ENCODE results near the gene PRIMA1.

Gene PRIMA1

GRCh38 chr14:93741556-93742230 is 46.6 kb downstream of the PRIMA1 start:
- no peak for DNase-seq
- in situ Hi-C loops (cut with HindIII; ENCODE audit: low pct_ligation_motif_present, low pct_unique_long_range_greater_than_20kb, low sequenced_read_pairs) = no loop called here

GRCh38 chr14:93737634-93738033 is 50.7 kb downstream of the PRIMA1 start:
- in situ Hi-C loops (cut with HindIII; ENCODE audit: low pct_ligation_motif_present, low pct_unique_long_range_greater_than_20kb, low sequenced_read_pairs) = no loop called here
- no peak for DNase-seq

GRCh38 chr14:93736378-93737014 is 51.8 kb downstream of the PRIMA1 start:
- DNase-seq = no peak
- in situ Hi-C loops (cut with HindIII; ENCODE audit: low pct_ligation_motif_present, low pct_unique_long_range_greater_than_20kb, low sequenced_read_pairs) = no loop called here

DNA sequence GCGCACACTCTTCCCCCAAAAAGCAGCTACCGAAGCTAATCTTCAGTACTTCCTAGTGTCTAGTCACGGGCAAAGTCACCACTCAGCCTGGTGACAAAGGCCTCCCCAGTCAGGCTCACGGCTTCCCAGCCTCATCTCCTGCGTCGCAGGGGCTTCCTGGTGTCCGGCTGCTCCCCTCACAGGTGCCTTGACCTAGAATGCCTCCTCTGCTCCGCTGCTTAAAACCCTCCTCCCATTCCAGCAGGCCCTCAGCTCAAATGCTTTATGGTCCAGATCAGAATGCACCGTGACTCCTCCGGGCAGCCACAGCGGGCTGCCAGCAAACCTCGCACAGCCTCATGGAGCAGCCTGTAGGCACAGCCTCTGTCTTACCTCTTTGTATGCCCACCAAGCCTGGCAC is 53.1 kb downstream of the PRIMA1 start:
- no peak for DNase-seq
- in situ Hi-C loops (cut with HindIII; ENCODE audit: low pct_ligation_motif_present, low pct_unique_long_range_greater_than_20kb, low sequenced_read_pairs) = no loop called here

GRCh38 chr14:93734086-93734822 is 54.0 kb downstream of the PRIMA1 start:
- no peak for DNase-seq
- in situ Hi-C loops (cut with HindIII; ENCODE audit: low pct_ligation_motif_present, low pct_unique_long_range_greater_than_20kb, low sequenced_read_pairs) = no loop called here

DNA sequence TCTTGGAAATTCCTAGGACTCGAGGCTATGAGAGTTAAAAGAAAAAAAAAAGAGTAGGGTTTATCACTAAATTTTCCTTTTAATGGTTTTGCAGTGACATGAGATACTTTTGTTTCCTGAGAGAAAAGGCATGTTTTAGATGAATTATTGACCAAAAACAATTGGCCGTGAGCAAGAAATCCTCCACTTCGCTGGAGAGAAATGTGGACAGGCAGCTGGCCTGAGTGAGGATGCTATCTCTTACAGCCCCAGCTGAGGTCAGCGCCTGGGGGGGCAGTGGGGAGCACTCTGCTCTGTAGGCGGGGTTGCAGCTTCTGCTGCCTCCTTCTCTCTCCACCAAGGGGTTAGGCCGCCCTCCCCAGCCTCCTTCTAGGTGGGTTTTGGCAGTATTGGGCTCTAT is 54.7 kb downstream of the PRIMA1 start:
- no peak for DNase-seq
- in situ Hi-C loops (cut with HindIII; ENCODE audit: low pct_ligation_motif_present, low pct_unique_long_range_greater_than_20kb, low sequenced_read_pairs) = no loop called here

- no peak for DNase-seq
- in situ Hi-C loops (cut with HindIII; ENCODE audit: low pct_ligation_motif_present, low pct_unique_long_range_greater_than_20kb, low sequenced_read_pairs) = no loop called here
Measured at GRCh38 chr14:93733231-93733630, 55.1 kb downstream of the PRIMA1 start.

DNA sequence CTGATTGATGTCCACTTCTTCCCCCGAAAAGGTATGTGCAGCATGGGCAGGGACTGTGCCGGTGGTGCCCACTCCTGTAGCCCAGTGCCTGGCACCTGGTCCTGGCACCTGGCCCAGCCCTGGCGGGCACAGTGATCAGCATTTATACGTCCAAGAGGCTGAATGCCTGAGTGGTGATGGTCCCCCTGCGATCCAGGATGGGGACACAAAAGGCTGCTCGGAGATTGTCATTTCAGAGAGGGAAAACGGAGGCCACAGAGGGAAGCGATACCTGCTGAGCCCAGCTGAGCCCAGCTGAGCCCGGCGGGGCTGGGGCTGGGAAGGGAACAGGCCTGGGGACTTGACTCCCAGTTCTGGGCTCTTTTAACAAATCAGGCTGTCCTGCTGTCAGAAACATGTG is 55.8 kb downstream of the PRIMA1 start:
- in situ Hi-C loops (cut with HindIII; ENCODE audit: low pct_ligation_motif_present, low pct_unique_long_range_greater_than_20kb, low sequenced_read_pairs) = no loop called here
- no peak for DNase-seq

DNA sequence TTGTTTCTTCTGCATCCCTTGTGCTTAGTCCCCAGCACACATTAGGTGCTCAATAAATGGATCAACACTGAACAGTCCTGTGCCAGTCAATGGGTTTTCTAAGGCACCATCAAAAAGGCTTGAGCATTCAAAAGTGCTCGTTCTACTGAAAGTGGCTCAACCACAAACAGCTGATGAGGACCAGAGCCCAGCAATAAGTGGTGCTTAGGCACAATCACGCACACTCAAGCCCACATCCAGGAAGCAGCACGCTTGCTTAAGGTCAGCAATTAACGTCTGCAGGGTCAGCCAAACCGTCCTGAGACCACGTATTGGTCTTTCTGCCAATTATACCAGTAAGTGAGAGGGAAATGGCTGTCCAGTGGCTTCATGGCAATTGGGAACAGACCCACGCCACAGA is 56.5 kb downstream of the PRIMA1 start:
- DNase-seq = no peak
- in situ Hi-C loops (cut with HindIII; ENCODE audit: low pct_ligation_motif_present, low pct_unique_long_range_greater_than_20kb, low sequenced_read_pairs) = no loop called here

GRCh38 chr14:93729993-93730392 is 58.3 kb downstream of the PRIMA1 start:
- in situ Hi-C loops (cut with HindIII; ENCODE audit: low pct_ligation_motif_present, low pct_unique_long_range_greater_than_20kb, low sequenced_read_pairs) = no loop called here
- no peak for DNase-seq

DNA sequence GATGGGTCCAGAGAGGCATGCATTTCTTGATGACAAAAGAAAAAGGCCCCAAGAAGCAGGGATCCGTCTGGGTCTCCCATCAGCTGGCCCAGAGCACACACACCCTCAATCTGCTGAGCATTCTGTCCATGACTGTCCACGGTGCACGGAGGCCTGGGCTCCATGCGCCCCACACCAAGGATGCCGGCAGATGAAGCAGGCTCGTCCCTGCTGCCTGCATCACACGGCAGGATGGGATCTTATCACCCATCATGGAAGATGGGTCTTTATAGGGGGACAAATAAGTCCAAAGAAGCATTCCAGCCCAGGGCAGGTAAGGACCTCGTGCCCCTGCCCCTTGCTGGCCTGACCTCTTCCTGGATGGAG is 59.7 kb downstream of the PRIMA1 start:
- no peak for DNase-seq
- in situ Hi-C loops (cut with HindIII; ENCODE audit: low pct_ligation_motif_present, low pct_unique_long_range_greater_than_20kb, low sequenced_read_pairs) = no loop called here

GRCh38 chr14:93727917-93728650 is 60.2 kb downstream of the PRIMA1 start:
- DNase-seq = no peak
- in situ Hi-C loops (cut with HindIII; ENCODE audit: low pct_ligation_motif_present, low pct_unique_long_range_greater_than_20kb, low sequenced_read_pairs) = no loop called here

- DNase-seq = no peak
- in situ Hi-C loops (cut with HindIII; ENCODE audit: low pct_ligation_motif_present, low pct_unique_long_range_greater_than_20kb, low sequenced_read_pairs) = no loop called here
Measured at GRCh38 chr14:93727039-93727740, 61.1 kb downstream of the PRIMA1 start.

- in situ Hi-C loops (cut with HindIII; ENCODE audit: low pct_ligation_motif_present, low pct_unique_long_range_greater_than_20kb, low sequenced_read_pairs) = no loop called here
- DNase-seq = no peak
Measured at GRCh38 chr14:93725993-93726392, 62.3 kb downstream of the PRIMA1 start.

- DNase-seq = no peak
- in situ Hi-C loops (cut with HindIII; ENCODE audit: low pct_ligation_motif_present, low pct_unique_long_range_greater_than_20kb, low sequenced_read_pairs) = no loop called here
Measured at GRCh38 chr14:93725002-93725582, 63.2 kb downstream of the PRIMA1 start.

DNA sequence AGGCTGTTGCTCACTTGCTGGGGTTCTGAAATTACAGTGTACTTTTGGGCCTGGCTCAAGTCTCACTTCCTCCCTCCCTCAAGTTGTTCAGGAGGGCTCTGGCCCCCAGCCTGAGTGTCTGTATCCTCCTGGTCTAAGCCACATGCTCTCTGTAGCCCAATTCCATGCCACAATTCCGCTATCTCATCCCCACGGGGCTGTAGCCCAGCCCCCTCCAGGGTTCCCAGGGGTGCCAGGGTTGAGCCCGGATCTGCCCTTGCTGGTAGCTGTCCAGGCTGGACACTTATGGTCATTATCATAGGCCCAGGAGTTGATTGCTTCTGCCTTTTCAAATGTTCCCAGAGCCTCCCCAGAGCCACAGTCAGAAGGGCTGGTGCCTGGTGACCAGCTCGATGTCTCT is 65.3 kb downstream of the PRIMA1 start:
- DNase-seq = no peak
- in situ Hi-C loops (cut with HindIII; ENCODE audit: low pct_ligation_motif_present, low pct_unique_long_range_greater_than_20kb, low sequenced_read_pairs) = no loop called here

DNA sequence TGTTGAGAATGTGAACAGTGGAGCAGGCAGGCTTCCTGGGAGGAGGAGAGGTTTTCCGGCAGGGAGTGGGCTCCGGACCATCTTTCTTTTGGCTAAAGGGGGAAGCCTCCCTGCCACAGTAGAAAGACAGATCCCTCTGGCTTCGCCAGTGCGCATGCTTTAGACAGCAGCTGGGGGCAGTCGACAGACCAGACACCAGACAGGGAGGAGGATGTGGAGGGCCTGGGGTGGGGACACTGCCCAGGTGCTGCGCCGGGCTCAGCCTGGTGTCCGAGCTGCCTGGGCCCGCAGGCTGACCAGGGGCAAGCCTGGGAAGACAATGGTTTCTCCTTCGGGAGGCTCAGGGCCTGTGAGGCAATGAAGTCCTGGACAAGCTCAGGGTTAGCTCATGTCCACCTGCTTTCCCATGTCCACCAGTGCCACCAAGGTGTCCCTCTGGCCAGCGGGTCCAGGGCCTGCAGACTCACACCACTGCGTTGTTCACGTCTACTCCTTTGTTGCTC is 67.3 kb downstream of the PRIMA1 start:
- DNase-seq = no peak
- in situ Hi-C loops (cut with HindIII; ENCODE audit: low pct_ligation_motif_present, low pct_unique_long_range_greater_than_20kb, low sequenced_read_pairs) = no loop called here

DNA sequence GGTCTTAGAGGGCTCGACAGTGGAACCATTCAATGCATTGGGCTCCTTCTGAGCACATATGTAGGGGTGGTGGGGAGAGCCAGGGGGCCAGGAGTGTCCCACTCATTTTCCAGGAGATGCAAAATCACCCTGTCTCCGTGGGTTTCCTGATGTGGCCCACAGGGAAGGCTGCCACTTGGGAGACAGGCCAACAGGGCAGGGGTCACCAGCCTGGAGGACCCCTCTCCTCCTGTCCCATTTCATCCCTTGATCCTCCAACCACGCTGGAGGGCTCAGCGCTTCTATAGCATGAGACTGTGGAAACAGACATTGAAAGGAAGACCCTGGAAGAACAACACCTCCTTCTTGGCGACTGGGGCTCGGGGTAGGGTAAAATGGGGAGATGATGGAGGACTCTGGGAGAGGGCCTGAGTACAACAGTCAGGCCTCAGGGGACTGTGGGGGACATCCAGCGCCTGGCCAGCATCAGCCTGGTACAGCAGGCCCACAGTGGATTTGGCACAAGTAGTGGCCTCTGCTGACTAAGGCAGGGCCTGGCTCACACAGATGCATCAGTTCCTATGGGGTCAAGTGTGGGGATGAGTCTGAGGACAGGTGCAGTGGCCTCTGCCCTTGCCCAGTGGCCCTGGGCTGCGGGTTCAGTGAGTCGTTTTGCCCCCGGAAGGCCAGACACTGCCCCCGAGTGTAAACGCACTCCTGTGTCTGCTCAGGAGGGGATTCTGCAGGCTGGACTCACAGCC is 68.0 kb downstream of the PRIMA1 start:
- DNase-seq = no peak
- in situ Hi-C loops (cut with HindIII; ENCODE audit: low pct_ligation_motif_present, low pct_unique_long_range_greater_than_20kb, low sequenced_read_pairs) = no loop called here
